GM23248 (cell line): ENCODE data around the gene ANTXRL. TPM values are rescaled to one million over a fixed set of nuclear protein-coding genes. Genes with fewer than 3 reads are reported as not detected.
"Not testable (repeated sequence)": the region's sequence is repeated elsewhere in the genome, so short reads cannot be mapped to it uniquely, and the experiment has no call there.

Experiments used
- DNase-seq: peaks from one replicate; pipeline ENCODE4 v3.0.0-alpha.2; 2015
- H2AFZ ChIP-seq: fragments of 200-600 bp; sonication (generic); 2 replicates; pipeline ENCODE4 v1.6.1; 2016; ENCODE audit warnings: antibody characterized with exemption
- H3F3A ChIP-seq: fragments of 200-600 bp; sonication (generic); 2 replicates; pipeline ENCODE4 v1.6.1; 2016; ENCODE audit warnings: mild to moderate bottlenecking, antibody characterized with exemption, mixed run types; ENCODE audit not compliant: insufficient read depth
- H3K27ac ChIP-seq: fragments of 200-600 bp; sonication (generic); 2 replicates; pipeline ENCODE4 v1.5.1; 2016; ENCODE audit warnings: mild to moderate bottlenecking
- H3K27me3 ChIP-seq: fragments of 200-600 bp; sonication (generic); replicated peaks from 2 replicates; pipeline ENCODE4 v1.6.1; 2016; ENCODE audit warnings: mild to moderate bottlenecking; ENCODE audit not compliant: insufficient read depth
- H3K36me3 ChIP-seq: fragments of 200-600 bp; sonication (generic); 2 replicates; pipeline ENCODE4 v1.6.1; 2016; ENCODE audit warnings: low read depth, mild to moderate bottlenecking
- H3K4me1 ChIP-seq: fragments of 200-600 bp; sonication (generic); 2 replicates; pipeline ENCODE4 v1.6.1; 2016; ENCODE audit warnings: mild to moderate bottlenecking; ENCODE audit not compliant: insufficient read depth
- H3K4me2 ChIP-seq: fragments of 200-600 bp; sonication (generic); one replicate; pipeline ENCODE4 v1.6.1; 2016; ENCODE audit warnings: mild to moderate bottlenecking; ENCODE audit not compliant: unreplicated experiment
- H3K4me3 ChIP-seq: fragments of 200-600 bp; sonication (generic); 2 replicates; pipeline ENCODE4 v1.5.1; 2016; ENCODE audit warnings: mild to moderate bottlenecking
- H3K79me2 ChIP-seq: fragments of 200-600 bp; sonication (generic); 2 replicates; pipeline ENCODE4 v1.6.1; 2016; ENCODE audit warnings: mild to moderate bottlenecking; ENCODE audit not compliant: insufficient read depth
- H3K9ac ChIP-seq: fragments of 200-600 bp; sonication (generic); 2 replicates; pipeline ENCODE4 v1.6.1; 2016; ENCODE audit warnings: mild to moderate bottlenecking
- H3K9me2 ChIP-seq: fragments of 200-600 bp; sonication (generic); 2 replicates; pipeline ENCODE4 v1.6.1; 2016; ENCODE audit warnings: mixed run types, mild to moderate bottlenecking, moderate library complexity; ENCODE audit not compliant: insufficient read depth
- H3K9me3 ChIP-seq: fragments of 200-600 bp; sonication (generic); one replicate; pipeline ENCODE4 v1.6.1; 2017; ENCODE audit warnings: low read depth
- H4K20me1 ChIP-seq: fragments of 200-600 bp; sonication (generic); 2 replicates; pipeline ENCODE4 v1.6.0; 2016; ENCODE audit not compliant: insufficient read depth
- EZH2 ChIP-seq: fragments of 200-600 bp; sonication (generic); IDR thresholded peaks from 2 replicates; pipeline ENCODE4 v1.6.1; 2018; ENCODE audit warnings: antibody characterized with exemption, mild to moderate bottlenecking; ENCODE audit not compliant: insufficient read depth, poor library complexity, severe bottlenecking
- EZH2phosphoT487 ChIP-seq: fragments of 200-600 bp; sonication (generic); IDR thresholded peaks from 2 replicates; pipeline ENCODE4 v1.6.1; 2018; ENCODE audit warnings: antibody characterized with exemption, moderate library complexity, mild to moderate bottlenecking, low read depth; ENCODE audit not compliant: insufficient read depth
- WGBS, 2 experiments: methylation state at CpG; one replicate each; pipeline ENCODE4 v1.1.6; 2015 to 2017; ENCODE audit warnings: low lambda C conversion rate in 2 of 2, low coverage in 1 of 2; ENCODE audit errors: missing lambda C conversion rate in 2 of 2; 5-methylcytosine and 5-hydroxymethylcytosine counted together
- in situ Hi-C: fragments of 300-500 bp; cut with MboI; formaldehyde crosslinking; loops from 2 replicates; pipeline ENCODE4 v1.15.0; 2020
- polyA plus RNA-seq: library from polyadenylated mRNA; unstranded; fragments of >200 nt; fragmentation: Nextera tagmentation; extraction: Ambion mirVana; gene quantifications from 2 replicates; pipeline ENCODE4 v1.2.1, GENCODE V29; 2016
- total RNA-seq: library from RNA; depleted of rRNA; stranded (reverse); fragments of >200 nt; shearing (Covaris generic); gene quantifications from 2 replicates; pipeline ENCODE4 v1.2.3, GENCODE V29; 2014

The ANTXRL gene
- total and polyA plus RNA-seq, 2 experiments from 2014 or later: not detected

DNA sequence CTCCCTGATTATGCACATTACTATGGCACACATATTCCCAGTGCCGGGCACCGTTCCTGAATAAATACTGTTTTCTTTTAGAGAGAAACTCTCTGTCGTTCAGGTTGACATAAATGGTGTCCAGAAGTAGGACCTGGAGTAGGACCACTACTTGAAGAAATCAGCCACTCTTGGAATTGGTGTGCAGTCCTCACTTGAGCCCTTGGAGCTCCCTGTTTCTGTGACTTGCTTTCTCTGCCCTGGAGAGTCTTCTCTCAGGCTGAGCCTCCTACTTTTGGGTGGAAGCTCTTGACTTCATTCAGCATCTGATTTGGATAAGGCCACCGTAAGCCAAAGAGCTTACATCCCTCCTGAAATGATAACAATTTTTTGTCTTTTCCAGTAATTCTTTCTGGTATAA lies 29.7 kb upstream of the ANTXRL start:
- no peaks in the 10 kb centered on the region for H3K9me2 ChIP-seq
- no peak for TF ChIP-seq EZH2phosphoT487
- no peak for TF ChIP-seq EZH2
- 0 out of 2 replicates have a peak, but pooled peaks cover 4% of the 10 kb centered on the region for H3K27me3 ChIP-seq
- no peak overlapping the region for H3K9ac ChIP-seq
- H3K4me3 ChIP-seq: no peak overlapping the region
- H3K36me3 ChIP-seq: no peaks in the 10 kb centered on the region
- no peak for DNase-seq
- WGBS, 2 experiments: 36% methylated on average over 4 of the region's 4 CpGs
- no peaks in the 10 kb centered on the region for H3K9me3 ChIP-seq
- H3K79me2 ChIP-seq: no peaks in the 10 kb centered on the region
- H3K4me2 ChIP-seq: no peak overlapping the region
- in situ Hi-C loops: no loop called here
- H4K20me1 ChIP-seq: no peaks in the 10 kb centered on the region
- H3K4me1 ChIP-seq: no peaks in the 10 kb centered on the region
- H2AFZ ChIP-seq: no peak overlapping the region
- no peak overlapping the region for H3K27ac ChIP-seq
- no peaks in the 10 kb centered on the region for H3F3A ChIP-seq

DNA sequence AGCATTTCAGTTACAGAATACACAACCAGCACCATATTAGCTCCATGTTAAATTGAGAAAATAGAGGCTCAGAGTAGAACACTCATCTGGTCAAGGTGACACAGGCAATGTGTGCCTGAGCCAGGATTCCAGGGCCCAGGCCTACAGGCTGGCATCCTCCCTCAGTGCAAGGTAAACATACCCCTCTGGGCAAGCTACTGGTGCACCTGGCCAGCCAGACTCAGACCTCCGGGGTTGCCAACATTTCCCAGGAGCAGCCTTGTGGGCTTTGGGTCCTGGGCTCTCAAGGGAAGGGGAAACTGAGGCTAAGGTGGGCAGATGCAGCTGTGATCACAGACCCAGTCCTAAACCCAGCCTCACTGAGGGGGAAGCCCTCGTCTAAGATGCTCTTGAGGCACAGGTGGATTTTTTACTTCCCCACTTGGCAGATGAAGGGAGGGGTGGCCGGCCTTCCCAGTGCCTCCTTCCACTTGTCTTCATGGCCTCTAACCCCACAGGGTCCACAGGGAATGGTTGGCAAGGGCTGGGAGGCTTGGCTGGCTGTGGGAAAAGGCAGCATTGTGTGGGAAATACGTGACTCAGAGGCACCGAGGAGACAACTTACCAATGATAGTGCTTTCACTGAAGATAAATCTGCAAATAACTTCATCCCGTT lies 23.8 kb upstream of the ANTXRL start:
- DNase-seq, H4K20me1 ChIP-seq, H3K27ac ChIP-seq, H3K4me3 ChIP-seq, H3K9me2 ChIP-seq, H3K9me3 ChIP-seq, H3F3A ChIP-seq, H3K4me1 ChIP-seq, H2AFZ ChIP-seq, in situ Hi-C loops, H3K79me2 ChIP-seq, H3K36me3 ChIP-seq, H3K4me2 ChIP-seq, H3K9ac ChIP-seq, H3K27me3 ChIP-seq: not testable (repeated sequence)
- WGBS, 2 experiments: 65 to 70% methylated on average over 5 to 6 of the region's 6 CpGs

DNA sequence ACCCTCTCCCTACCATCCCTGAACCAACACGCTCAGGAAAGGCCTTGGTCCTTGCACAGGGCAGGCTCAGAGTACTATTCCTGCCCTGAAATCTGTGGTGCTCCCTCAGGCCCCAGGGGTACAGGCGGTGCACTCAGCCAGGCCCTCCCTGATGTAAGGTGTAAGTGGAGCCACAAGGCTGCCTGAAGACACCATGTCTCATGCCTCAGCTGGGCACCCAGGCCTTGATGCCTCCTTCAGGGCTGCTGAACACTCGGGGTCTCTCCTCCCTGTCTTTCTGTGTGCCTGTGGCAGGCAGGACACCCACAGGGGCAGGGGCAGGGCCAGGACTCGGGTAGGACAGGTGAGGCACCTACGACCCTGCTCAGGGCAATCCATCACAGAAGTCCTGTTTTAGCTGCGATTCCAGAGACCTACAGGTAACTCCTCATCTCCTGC lies 22.9 kb upstream of the ANTXRL start:
- no peak overlapping the region for H3K4me3 ChIP-seq
- no peak for DNase-seq
- TF ChIP-seq EZH2 (no peak), EZH2phosphoT487 (no peak)
- H3K36me3 ChIP-seq: no peaks in the 10 kb centered on the region
- H3K27ac ChIP-seq: no peak overlapping the region
- H4K20me1 ChIP-seq: no peaks in the 10 kb centered on the region
- no peak overlapping the region for H2AFZ ChIP-seq
- no peaks in the 10 kb centered on the region for H3K79me2 ChIP-seq
- H3K4me1 ChIP-seq: no peaks in the 10 kb centered on the region
- H3K27me3 ChIP-seq: no peaks in the 10 kb centered on the region
- no peaks in the 10 kb centered on the region for H3F3A ChIP-seq
- no peaks in the 10 kb centered on the region for H3K9me2 ChIP-seq
- in situ Hi-C loops: no loop called here
- no peaks in the 10 kb centered on the region for H3K9me3 ChIP-seq
- no peak overlapping the region for H3K4me2 ChIP-seq
- WGBS, 2 experiments: 68 to 71% methylated on average over 5 to 6 of the region's 6 CpGs
- no peak overlapping the region for H3K9ac ChIP-seq

DNA sequence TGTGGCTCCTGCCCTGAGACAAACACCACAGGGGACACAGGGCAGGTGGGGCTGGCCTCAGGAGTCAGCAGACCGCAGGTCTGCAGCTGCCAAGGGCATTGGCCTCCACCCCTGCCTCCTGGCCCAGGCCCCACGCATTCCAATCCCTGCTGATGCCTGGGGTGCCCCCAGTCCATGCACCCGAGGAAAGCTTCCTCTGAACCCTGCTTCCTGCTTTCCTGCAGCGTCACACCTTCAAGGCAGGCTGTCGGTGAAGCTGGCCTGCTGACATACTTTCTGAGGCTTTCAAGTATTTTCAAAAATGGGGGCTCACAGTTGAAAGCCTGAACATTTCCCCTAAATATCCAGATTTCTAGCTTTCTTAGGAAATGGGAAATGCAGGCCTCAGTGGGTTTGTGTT lies 22.5 kb upstream of the ANTXRL start:
- Histone ChIP-seq H3K79me2 (no peaks in the 10 kb centered on the region), H3F3A (no peaks in the 10 kb centered on the region), H3K4me2 (no peak overlapping the region), H3K4me3 (no peak overlapping the region), H3K9me3 (no peaks in the 10 kb centered on the region), H3K9ac (no peak overlapping the region), H4K20me1 (no peaks in the 10 kb centered on the region), H2AFZ (no peak overlapping the region), H3K36me3 (no peaks in the 10 kb centered on the region), H3K27me3 (no peaks in the 10 kb centered on the region), H3K9me2 (no peaks in the 10 kb centered on the region), H3K4me1 (no peaks in the 10 kb centered on the region), H3K27ac (no peak overlapping the region)
- in situ Hi-C loops: no loop called here
- TF ChIP-seq EZH2: no peak
- TF ChIP-seq EZH2phosphoT487: no peak
- no peak for DNase-seq
- WGBS, 2 experiments: 72 to 81% methylated on average over 5 of the region's 5 CpGs
